Activated CD8-positive, alpha-beta memory T cell treated with anti-CD3 and anti-CD28 coated beads, Interleukin-2, amount 10 ng/mL, durations not matched to agents 7 days and 5 days (primary cell): ENCODE data around the gene SLC2A3. TPM values are rescaled to one million over a fixed set of nuclear protein-coding genes. Genes with fewer than 3 reads are reported as not detected.
"Not testable (repeated sequence)": the region's sequence is repeated elsewhere in the genome, so short reads cannot be mapped to it uniquely, and the experiment has no call there.

ENCODE experiments used
- ATAC-seq: fragments of 150-1000 bp; cut with Tn5 transposase; one replicate; pipeline ENCODE4 v1.10.0; 2021; ENCODE audit warnings: moderate library complexity
- CTCF ChIA-PET: fragments of 350-600 bp; sonication (Branson Sonifier 250); formaldehyde crosslinking; loops from one replicate; lab custom pipeline; 2021; ENCODE audit warnings: antibody characterized with exemption; lab: Charles Lee
- DNase-seq: peaks from one replicate; pipeline ENCODE4 v3.0.0-alpha.2; 2020
- H3K27ac Mint-ChIP-seq: one replicate; pipeline ENCODE4 v1.8.0; 2021; ENCODE audit warnings: mild to moderate bottlenecking, mixed read lengths
- H3K27me3 Mint-ChIP-seq: one replicate; pipeline ENCODE4 v1.8.0; 2021; ENCODE audit warnings: mixed read lengths
- H3K36me3 Mint-ChIP-seq: one replicate; pipeline ENCODE4 v1.8.0; 2021; ENCODE audit warnings: mild to moderate bottlenecking, mixed read lengths
- H3K4me1 Mint-ChIP-seq: one replicate; pipeline ENCODE4 v1.8.0; 2021; ENCODE audit warnings: mixed read lengths
- H3K4me3 Mint-ChIP-seq: one replicate; pipeline ENCODE4 v1.8.0; 2021; ENCODE audit warnings: mild to moderate bottlenecking, moderate library complexity, mixed read lengths
- H3K9me3 Mint-ChIP-seq: one replicate; pipeline ENCODE4 v1.8.0; 2022; ENCODE audit warnings: low read depth, mixed read lengths
- total RNA-seq, 2 experiments: library from RNA; stranded (reverse); gene quantifications; one replicate each; pipeline ENCODE4 v1.2.3, GENCODE V29; 2021

Gene SLC2A3
- total RNA-seq, 2 experiments from 2014 or later: 193 to 290 TPM

- CTCF ChIA-PET: interaction anchor here (1.1 to 1.3 kb wide), 2 partner anchors 14 to 16 kb away, joined by 4 read pairs; no protein-coding TSS in a partner anchor
- DNase-seq, H3K27me3 Mint-ChIP-seq, H3K9me3 Mint-ChIP-seq, H3K27ac Mint-ChIP-seq, H3K36me3 Mint-ChIP-seq, H3K4me3 Mint-ChIP-seq, ATAC-seq, H3K4me1 Mint-ChIP-seq: not testable (repeated sequence)
These were observed 8.8 kb upstream of the SLC2A3 start for GRCh38 chr12:7944760-7945159.

- Mint-ChIP-seq H3K9me3 (no peaks in the 10 kb centered on the region), H3K4me3 (no peak overlapping the region), H3K36me3 (no peaks in the 10 kb centered on the region), H3K27me3 (no peaks in the 10 kb centered on the region), H3K27ac (no peak overlapping the region), H3K4me1 (peaks cover 11% of the 10 kb centered on the region)
- DNase-seq: no peak
- CTCF ChIA-PET: interaction anchor here (0.6 to 10.1 kb wide), 2 partner anchors 8 to 23 kb away, joined by 3 to 353 read pairs; no protein-coding TSS in a partner anchor
- ATAC-seq: no peak
These were observed 4.9 kb upstream of the SLC2A3 start for GRCh38 chr12:7940906-7941305.

DNA sequence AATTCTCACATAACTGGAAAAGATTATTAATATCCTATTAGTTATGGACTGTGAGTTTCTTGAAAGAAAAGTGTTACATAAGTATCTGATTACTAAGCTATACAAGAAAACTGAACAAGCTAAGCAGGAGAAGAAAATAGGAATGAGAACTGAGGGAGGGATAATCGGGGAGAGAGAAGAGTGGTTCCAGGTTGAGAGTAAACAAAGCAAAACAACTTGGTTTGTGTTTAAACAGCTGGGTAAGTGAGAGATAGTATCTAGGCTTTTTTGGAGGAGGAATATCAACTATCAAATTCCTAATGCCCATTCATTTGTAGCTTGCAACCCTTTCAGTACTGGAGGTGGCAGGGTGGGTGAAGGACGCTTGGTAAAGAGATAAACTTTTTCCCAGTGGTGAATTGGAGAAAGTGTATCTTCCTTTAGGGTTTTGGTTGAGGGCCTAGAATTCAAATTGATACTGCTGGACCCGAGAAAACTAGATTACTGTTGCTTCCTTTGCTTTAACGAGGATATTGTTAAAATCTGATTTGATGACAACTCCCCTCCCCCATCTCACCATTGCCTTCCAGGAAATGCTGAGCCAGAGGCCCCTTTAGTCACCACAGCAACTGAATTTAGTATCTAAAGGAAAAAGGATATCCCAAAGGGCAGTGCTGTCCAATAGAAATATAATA is 2.0 kb upstream of the SLC2A3 start:
- no peaks in the 10 kb centered on the region for H3K9me3 Mint-ChIP-seq
- DNase-seq (peak; percentile 67), ATAC-seq (no peak)
- H3K4me3 Mint-ChIP-seq: peak overlapping the region; percentile 55
- no peaks in the 10 kb centered on the region for H3K27me3 Mint-ChIP-seq
- no peaks in the 10 kb centered on the region for H3K36me3 Mint-ChIP-seq
- peak overlapping the region; percentile 76 for H3K27ac Mint-ChIP-seq
- CTCF ChIA-PET: interaction anchor here (0.9 to 10.1 kb wide), 5 partner anchors 8 to 56 kb away, joined by 3 to 353 read pairs (median 6); no protein-coding TSS in a partner anchor
- peaks cover 11% of the 10 kb centered on the region for H3K4me1 Mint-ChIP-seq

DNA sequence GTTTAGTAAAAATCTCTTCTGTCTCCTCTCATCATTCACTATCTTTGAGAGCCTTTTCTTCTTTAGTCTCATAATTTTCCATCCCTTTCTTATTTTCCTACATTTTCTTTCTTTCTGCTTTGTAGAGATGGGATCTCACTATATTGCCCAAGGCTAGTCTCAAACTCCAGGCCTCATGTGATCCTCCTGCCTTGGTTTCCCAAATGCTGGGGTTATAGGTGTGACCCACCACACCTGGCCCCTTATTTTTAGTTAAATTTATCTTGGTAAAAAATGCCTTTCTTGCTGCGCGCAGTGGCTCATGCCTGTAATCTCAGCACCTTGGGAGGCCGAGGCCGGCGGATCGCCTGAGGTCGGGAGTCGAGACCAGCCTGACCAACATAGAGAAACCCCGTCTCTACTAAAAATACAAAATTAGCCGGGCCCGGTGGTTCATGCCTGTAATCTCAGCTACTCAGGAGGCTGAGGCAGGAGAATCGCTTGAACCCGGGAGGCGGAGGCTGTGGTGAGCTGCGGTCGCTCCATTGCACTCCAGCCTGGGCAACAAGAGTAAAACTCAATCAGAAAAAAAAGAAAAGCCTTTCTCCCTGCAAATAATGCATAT is 996 bp downstream of the SLC2A3 start:
- Mint-ChIP-seq H3K9me3 (no peaks in the 10 kb centered on the region), H3K4me1 (peaks cover 27% of the 10 kb centered on the region), H3K36me3 (peaks cover 17% of the 10 kb centered on the region), H3K4me3 (no peak overlapping the region), H3K27me3 (no peaks in the 10 kb centered on the region), H3K27ac (no peak overlapping the region)
- CTCF ChIA-PET: interaction anchor here (1.8 to 10.1 kb wide), 8 partner anchors 17 to 71 kb away, joined by 5 to 353 read pairs (median 9); no protein-coding TSS in a partner anchor
- DNase-seq: peak; percentile 55
- ATAC-seq: no peak

GRCh38 chr12:7934091-7934888 is 1.7 kb downstream of the SLC2A3 start:
- Mint-ChIP-seq H3K4me3 (no peak overlapping the region), H3K36me3 (peaks cover 19% of the 10 kb centered on the region), H3K4me1 (peaks cover 27% of the 10 kb centered on the region), H3K9me3 (no peaks in the 10 kb centered on the region), H3K27ac (no peak overlapping the region), H3K27me3 (no peaks in the 10 kb centered on the region)
- DNase-seq: peak; percentile 53
- CTCF ChIA-PET: interaction anchor here (1.0 to 10.1 kb wide), 19 partner anchors 11 to 145 kb away, joined by 3 to 353 read pairs (median 8); partner anchors contain the start of gene FOXJ2
- ATAC-seq: peak; percentile 10

DNA sequence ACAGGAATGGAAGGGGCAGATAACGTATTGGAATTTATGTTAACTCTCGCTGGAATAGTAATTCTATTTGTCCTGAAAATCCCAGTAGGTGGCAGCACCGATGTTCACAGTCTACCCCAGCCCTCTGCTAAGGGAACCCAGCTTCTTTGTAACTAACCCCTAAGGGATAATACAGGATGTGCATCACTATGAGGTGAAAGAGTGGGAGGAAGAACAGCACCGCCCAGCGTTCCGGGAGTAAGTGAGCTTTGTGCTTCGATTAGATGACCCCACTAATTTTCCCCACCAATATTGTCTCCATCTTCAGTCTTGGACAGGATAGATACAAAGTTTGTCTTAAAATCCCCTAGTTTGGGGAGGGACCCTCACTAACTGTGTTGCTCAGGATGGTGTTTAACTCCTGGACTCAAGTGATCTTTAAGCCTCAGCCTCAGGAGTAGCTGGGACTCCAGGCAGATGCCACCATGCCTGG is 2.7 kb downstream of the SLC2A3 start:
- Mint-ChIP-seq H3K27me3 (no peaks in the 10 kb centered on the region), H3K27ac (no peak overlapping the region), H3K9me3 (no peaks in the 10 kb centered on the region), H3K4me1 (peaks cover 32% of the 10 kb centered on the region), H3K4me3 (no peak overlapping the region), H3K36me3 (peaks cover 28% of the 10 kb centered on the region)
- DNase-seq: peak; percentile 89
- peak; percentile 68 for ATAC-seq
- CTCF ChIA-PET: interaction anchor here (0.6 to 10.1 kb wide), 28 partner anchors 9 to 155 kb away, joined by 3 to 353 read pairs (median 6); partner anchors contain the start of genes C3AR1 and FOXJ2

- DNase-seq, H3K9me3 Mint-ChIP-seq, H3K27me3 Mint-ChIP-seq, ATAC-seq, H3K27ac Mint-ChIP-seq, H3K4me3 Mint-ChIP-seq: not testable (repeated sequence)
- H3K4me1 Mint-ChIP-seq: peaks cover 29% of the 10 kb centered on the region
- CTCF ChIA-PET: interaction anchor here (0.6 to 10.1 kb wide), 28 partner anchors 9 to 155 kb away, joined by 3 to 353 read pairs (median 6); partner anchors contain the start of genes C3AR1 and FOXJ2
- peaks cover 33% of the 10 kb centered on the region for H3K36me3 Mint-ChIP-seq
These were observed 3.3 kb downstream of the SLC2A3 start for GRCh38 chr12:7932599-7933240.

DNA sequence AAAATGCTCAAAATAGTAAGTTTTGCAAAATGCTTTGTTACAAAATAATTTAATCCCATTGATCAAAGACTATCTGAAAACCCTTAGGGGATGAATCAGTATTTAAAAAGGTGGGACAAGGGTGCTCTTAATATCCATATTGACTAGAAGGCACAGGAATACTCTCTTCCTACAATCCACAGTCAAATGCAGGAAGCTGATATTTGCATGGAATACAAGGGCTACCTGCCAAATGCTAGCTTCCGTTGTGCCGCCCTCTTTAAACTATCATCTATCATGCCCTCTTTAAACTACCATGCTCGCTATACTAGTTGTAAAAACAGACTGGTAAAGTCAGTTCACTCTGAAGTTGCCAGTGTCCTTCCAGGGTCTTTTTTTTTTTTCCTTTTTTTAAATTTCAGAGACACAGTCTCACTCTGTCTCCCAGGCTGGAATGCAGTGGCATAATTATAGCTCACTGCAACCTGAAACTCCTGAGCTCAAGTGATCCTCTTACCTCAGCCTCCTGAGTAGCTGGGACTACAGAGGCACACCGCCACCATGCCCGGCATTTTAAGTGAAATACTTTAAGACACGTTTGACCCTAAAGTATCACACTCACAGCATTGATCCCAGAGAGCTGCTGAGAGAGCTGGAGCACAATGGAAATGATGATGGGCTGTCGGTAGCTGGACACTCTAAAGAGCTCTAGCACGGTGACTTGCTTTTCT is 6.7 kb downstream of the SLC2A3 start:
- DNase-seq: no peak
- H3K4me1 Mint-ChIP-seq: peaks cover 46% of the 10 kb centered on the region

GRCh38 chr12:7927470-7927869 is 8.5 kb downstream of the SLC2A3 start:
- H3K4me1 Mint-ChIP-seq: peaks cover 51% of the 10 kb centered on the region
- no peaks in the 10 kb centered on the region for H3K9me3 Mint-ChIP-seq
- no peaks in the 10 kb centered on the region for H3K27me3 Mint-ChIP-seq
- peaks cover 70% of the 10 kb centered on the region for H3K36me3 Mint-ChIP-seq
- no peak overlapping the region for H3K4me3 Mint-ChIP-seq
- no peak for ATAC-seq
- no peak for DNase-seq
- CTCF ChIA-PET: interaction anchor here (1.2 kb wide), 1 partner anchor 42 kb away, joined by 3 read pairs; no protein-coding TSS in a partner anchor
- H3K27ac Mint-ChIP-seq: no peak overlapping the region

More for the DNA sequence above, 6.7 kb downstream of the SLC2A3 start:
- Mint-ChIP-seq H3K9me3 (no peaks in the 10 kb centered on the region), H3K36me3 (peaks cover 58% of the 10 kb centered on the region), H3K27me3 (no peaks in the 10 kb centered on the region), H3K4me3 (no peak overlapping the region), H3K27ac (no peak overlapping the region)
- ATAC-seq: no peak
- CTCF ChIA-PET: interaction anchor here (1.2 to 1.7 kb wide), 2 partner anchors 33 to 66 kb away, joined by 3 to 8 read pairs; no protein-coding TSS in a partner anchor

- not testable (repeated sequence) for H3K4me3 Mint-ChIP-seq, H3K9me3 Mint-ChIP-seq, DNase-seq, H3K27me3 Mint-ChIP-seq, ATAC-seq
- CTCF ChIA-PET: interaction anchor here (1.2 kb wide), 1 partner anchor 13 kb away, joined by 3 read pairs; no protein-coding TSS in a partner anchor
- Mint-ChIP-seq H3K27ac (peak overlapping the region; percentile 58), H3K4me1 (peaks cover 49% of the 10 kb centered on the region), H3K36me3 (peaks cover 77% of the 10 kb centered on the region)
These were observed 9.8 kb downstream of the SLC2A3 start for GRCh38 chr12:7926068-7926666.
